Fibroblast of skin of scalp (primary cell): ENCODE measurements around the gene SLC39A12.
A peak's percentile ranks its signal among the peaks of the same experiment; 100 is the strongest.

ENCODE experiments used
- DNase-seq: peaks from one replicate; pipeline ENCODE4 v3.0.0-alpha.2; 2013

SLC39A12 gene

GRCh38 chr10:18059826-18060559, 108.3 kb downstream of the SLC39A12 start:
- DNase-seq: peak; percentile 13

- DNase-seq: peak; percentile 27
Measured at GRCh38 chr10:18066947-18067346, 115.2 kb downstream of the SLC39A12 start.

- DNase-seq: no peak
Measured at GRCh38 chr10:18068401-18068800, 116.7 kb downstream of the SLC39A12 start.

- no peak for DNase-seq
Measured at GRCh38 chr10:18071591-18071990, 119.9 kb downstream of the SLC39A12 start.

- DNase-seq: no peak
Measured at GRCh38 chr10:18073314-18073713, 121.6 kb downstream of the SLC39A12 start.

- no peak for DNase-seq
Measured at GRCh38 chr10:18075881-18076280, 124.2 kb downstream of the SLC39A12 start.

- no peak for DNase-seq
Measured at GRCh38 chr10:18079665-18080295, 128.1 kb downstream of the SLC39A12 start.

- DNase-seq: no peak
Measured at GRCh38 chr10:18082381-18082780, 130.7 kb downstream of the SLC39A12 start.

GRCh38 chr10:18085855-18086254, 134.1 kb downstream of the SLC39A12 start:
- DNase-seq: no peak

GRCh38 chr10:18086746-18087145, 135.0 kb downstream of the SLC39A12 start:
- no peak for DNase-seq

GRCh38 chr10:18087355-18087754, 135.6 kb downstream of the SLC39A12 start:
- DNase-seq: no peak
